ENCODE data around the gene PADI6.

PADI6 gene

GRCh38 chr1:17375651-17376050 lies 3.7 kb downstream of the PADI6 start:
- DNase-seq (ENCODE audit: low read depth): no peak
- TF ChIP-seq, protein P1, sequence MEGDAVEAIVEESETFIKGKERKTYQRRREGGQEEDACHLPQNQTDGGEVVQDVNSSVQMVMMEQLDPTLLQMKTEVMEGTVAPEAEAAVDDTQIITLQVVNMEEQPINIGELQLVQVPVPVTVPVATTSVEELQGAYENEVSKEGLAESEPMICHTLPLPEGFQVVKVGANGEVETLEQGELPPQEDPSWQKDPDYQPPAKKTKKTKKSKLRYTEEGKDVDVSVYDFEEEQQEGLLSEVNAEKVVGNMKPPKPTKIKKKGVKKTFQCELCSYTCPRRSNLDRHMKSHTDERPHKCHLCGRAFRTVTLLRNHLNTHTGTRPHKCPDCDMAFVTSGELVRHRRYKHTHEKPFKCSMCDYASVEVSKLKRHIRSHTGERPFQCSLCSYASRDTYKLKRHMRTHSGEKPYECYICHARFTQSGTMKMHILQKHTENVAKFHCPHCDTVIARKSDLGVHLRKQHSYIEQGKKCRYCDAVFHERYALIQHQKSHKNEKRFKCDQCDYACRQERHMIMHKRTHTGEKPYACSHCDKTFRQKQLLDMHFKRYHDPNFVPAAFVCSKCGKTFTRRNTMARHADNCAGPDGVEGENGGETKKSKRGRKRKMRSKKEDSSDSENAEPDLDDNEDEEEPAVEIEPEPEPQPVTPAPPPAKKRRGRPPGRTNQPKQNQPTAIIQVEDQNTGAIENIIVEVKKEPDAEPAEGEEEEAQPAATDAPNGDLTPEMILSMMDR (IDR thresholded peaks at IDR 0.05; ENCODE audit: control insufficient read depth, insufficient read depth, low read depth, low read length, missing control alignments): no peak
- H3K4me3 ChIP-seq (ENCODE audit: control insufficient read depth, low read depth, low read length): no peak overlapping the region

DNA sequence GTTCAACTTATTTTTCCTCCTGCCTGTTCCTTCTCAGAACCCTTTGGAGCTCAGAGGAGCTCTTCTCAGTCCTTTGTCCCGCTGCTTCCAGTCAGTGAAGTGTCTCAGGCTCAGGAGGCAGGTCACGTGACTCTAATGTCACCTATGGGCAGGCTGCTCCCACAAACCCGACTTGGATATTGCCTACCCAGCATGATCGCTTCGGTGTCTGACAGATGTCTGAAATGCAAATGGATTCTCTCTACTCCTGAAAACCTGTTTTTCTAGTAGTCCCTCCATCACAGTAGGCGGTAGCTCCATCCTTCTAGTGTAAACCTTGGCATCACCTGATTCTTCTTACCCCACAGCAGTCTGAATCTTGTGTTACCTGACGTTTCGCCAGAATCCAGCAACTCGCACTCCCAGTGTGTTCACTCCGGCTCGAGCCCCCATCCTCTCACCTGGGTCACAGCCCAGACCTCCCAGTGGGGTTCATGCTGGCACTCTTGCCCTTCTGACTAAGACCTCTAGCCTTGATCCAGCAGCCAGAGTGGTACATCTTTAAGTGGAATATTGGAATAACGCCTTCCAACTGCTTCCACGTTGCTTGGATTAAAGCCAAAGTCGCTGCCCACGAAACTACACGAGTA lies 5.4 kb downstream of the PADI6 start:
- TF ChIP-seq, protein P1 (IDR thresholded peaks at IDR 0.05; ENCODE audit: control insufficient read depth, insufficient read depth, low read depth, low read length, missing control alignments): no peak
- no peak for DNase-seq (ENCODE audit: low read depth)
- no peak overlapping the region for H3K4me3 ChIP-seq (ENCODE audit: control insufficient read depth, low read depth, low read length)

DNA sequence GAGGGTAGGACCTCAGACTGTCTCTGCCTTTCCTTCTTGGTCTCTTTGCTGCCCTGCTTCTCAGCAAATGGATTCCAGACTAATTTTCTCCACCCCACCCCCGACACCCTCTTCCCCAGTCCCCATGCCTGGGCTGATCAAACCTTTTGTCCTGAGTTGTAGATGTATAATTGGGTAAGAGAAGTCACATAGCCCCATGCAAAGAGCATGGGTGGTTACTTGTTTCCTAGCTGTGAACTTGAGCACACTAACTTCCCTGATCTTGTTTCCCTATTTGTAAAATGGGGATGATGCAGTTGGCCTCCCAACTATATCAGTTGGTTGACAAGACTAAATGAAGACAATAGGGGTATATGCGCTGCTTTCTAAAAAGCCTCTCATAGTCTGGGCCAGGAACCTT lies 9.2 kb downstream of the PADI6 start:
- H3K4me3 ChIP-seq (ENCODE audit: control insufficient read depth, low read depth, low read length): no peak overlapping the region

DNA sequence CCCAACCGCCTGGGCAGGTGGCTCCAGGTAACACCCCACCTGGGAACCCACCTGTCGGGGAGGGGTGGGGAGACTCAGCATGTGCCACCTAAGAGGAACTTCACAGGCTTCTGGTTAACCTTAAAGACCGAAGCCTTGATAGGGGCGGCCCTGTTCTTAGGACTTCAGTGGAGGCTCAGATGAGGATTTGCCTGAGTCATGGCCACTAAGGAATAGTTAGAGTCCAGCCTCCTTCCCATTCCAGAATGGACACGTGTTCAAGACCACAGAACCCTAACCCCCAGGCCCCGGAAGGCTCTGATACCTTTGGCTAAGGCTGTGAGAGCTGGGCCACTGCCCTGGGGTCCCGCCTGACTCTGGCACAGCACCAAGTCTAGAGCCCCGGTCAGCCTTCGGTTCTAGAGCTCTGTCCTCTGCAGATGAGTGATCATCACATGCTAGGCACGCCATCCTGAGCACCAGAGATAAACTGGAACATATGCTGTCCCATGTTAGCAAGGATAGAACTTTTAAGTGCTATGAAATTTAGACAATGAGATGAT lies 20.3 kb downstream of the PADI6 start:
- TF ChIP-seq, protein P1 (IDR thresholded peaks at IDR 0.05; ENCODE audit: control insufficient read depth, insufficient read depth, low read depth, low read length, missing control alignments): no peak
- H3K4me3 ChIP-seq (ENCODE audit: control insufficient read depth, low read depth, low read length): no peak overlapping the region
- no peak for DNase-seq (ENCODE audit: low read depth)

More for the DNA sequence above, 9.2 kb downstream of the PADI6 start:
- TF ChIP-seq, protein P1 (IDR thresholded peaks at IDR 0.05; ENCODE audit: control insufficient read depth, insufficient read depth, low read depth, low read length, missing control alignments): no peak
- DNase-seq (ENCODE audit: low read depth): no peak

GRCh38 chr1:17393230-17393629 lies 21.2 kb downstream of the PADI6 start:
- no peak for DNase-seq (ENCODE audit: low read depth)
- TF ChIP-seq, protein P1 (IDR thresholded peaks at IDR 0.05; ENCODE audit: control insufficient read depth, insufficient read depth, low read depth, low read length, missing control alignments): no peak
- no peak overlapping the region for H3K4me3 ChIP-seq (ENCODE audit: control insufficient read depth, low read depth, low read length)

- TF ChIP-seq, protein P1 (IDR thresholded peaks at IDR 0.05; ENCODE audit: control insufficient read depth, insufficient read depth, low read depth, low read length, missing control alignments): no peak
- DNase-seq (ENCODE audit: low read depth): no peak
- H3K4me3 ChIP-seq (ENCODE audit: control insufficient read depth, low read depth, low read length): no peak overlapping the region
Observed at GRCh38 chr1:17397910-17398695, 26.1 kb downstream of the PADI6 start.
